Gastroesophageal sphincter (tissue), 4 donors: ENCODE results near the gene ZKSCAN4. TPM values are rescaled to one million over a fixed set of nuclear protein-coding genes. Genes with fewer than 3 reads are reported as not detected.
A peak's percentile ranks its signal among the peaks of the same experiment; 100 is the strongest.

ENCODE experiments used
- ATAC-seq: fragments of 150-250 bp; one replicate; pipeline ENCODE4 v1.9.1; 2016; ENCODE audit warnings: mild to moderate bottlenecking, moderate library complexity
- H3K27ac ChIP-seq, 4 donors: fragments of 200-600 bp; sonication (generic) in 3 of 4; 1 replicate in 3 of 4; 2 replicates in 1 of 4; pipeline ENCODE4 v1.5.1; 2016 to 2019
- H3K27me3 ChIP-seq: fragments of 200-600 bp; sonication (generic); one replicate; pipeline ENCODE4 v1.5.1; 2019
- H3K36me3 ChIP-seq, 2 donors: fragments of 200-600 bp; sonication (generic); one replicate each; pipeline ENCODE4 v1.5.1; 2019; ENCODE audit warnings: control low read depth in 1 of 2
- H3K4me1 ChIP-seq, 3 donors: fragments of 200-600 bp; sonication (generic); 1 replicate in 2 of 3; 2 replicates in 1 of 3; pipeline ENCODE4 v1.5.1; 2016 to 2019; ENCODE audit warnings: control low read depth in 2 of 3
- H3K4me3 ChIP-seq, 2 donors: fragments of 200-600 bp; sonication (generic); one replicate each; pipeline ENCODE4 v1.5.1; 2019; ENCODE audit warnings: mild to moderate bottlenecking in 1 of 2, moderate library complexity in 1 of 2
- H3K9me3 ChIP-seq, 3 donors: fragments of 200-600 bp; sonication (generic); one replicate each; pipeline ENCODE4 v1.5.1; 2017 to 2019; ENCODE audit warnings: control low read depth in 2 of 3
- EP300 ChIP-seq: sonication (generic); formaldehyde crosslinking; IDR thresholded peaks from one replicate; pipeline ENCODE4 v1.6.1; 2017; ENCODE audit warnings: antibody characterized with exemption, mild to moderate bottlenecking
- POLR2A ChIP-seq, 2 donors: fragments of 450-650 bp; IDR thresholded peaks; one replicate each; pipeline ENCODE4 v1.6.1; 2017; ENCODE audit warnings: antibody characterized with exemption in 2 of 2, mild to moderate bottlenecking in 2 of 2, moderate library complexity in 1 of 2
- POLR2AphosphoS5 ChIP-seq: sonication (generic); formaldehyde crosslinking; IDR thresholded peaks from one replicate; pipeline ENCODE4 v1.6.1; 2017; ENCODE audit warnings: antibody characterized with exemption
- WGBS, 2 donors: methylation state at CpG; one replicate each; pipeline ENCODE4 v1.1.5; 2018; ENCODE audit warnings: low coverage in 1 of 2; 5-methylcytosine and 5-hydroxymethylcytosine counted together
- total RNA-seq, 4 donors: library from RNA; depleted of rRNA; stranded (reverse); fragments of >200 nt; gene quantifications; one replicate each; pipeline ENCODE4 v1.1.0, GENCODE V29; 2016
- TF ChIP-seq, protein P1 (sequence below), 4 experiments: fragments of 200-600 bp in 2 of 4; fragments of 450-650 bp in 2 of 4; sonication (generic) in 1 of 4; IDR thresholded peaks; one replicate each; pipeline ENCODE4 v1.5.1; 2017 to 2019; ENCODE audit warnings: antibody characterized with exemption in 4 of 4, mild to moderate bottlenecking in 2 of 4, moderate library complexity in 2 of 4

Gene ZKSCAN4
- total RNA-seq, 4 donors from 2014 or later, result 3.2 to 6.4 (median 5.0) TPM

- H3K27me3 ChIP-seq, result no peaks in the 10 kb centered on the region
- H3K4me1 ChIP-seq, result peaks cover 6 to 28% (median 7%) of the 10 kb centered on the region in 3 donors
- ATAC-seq, result no peak
- peaks cover 0 to 15% (median 3%) of the 10 kb centered on the region in 3 donors for H3K9me3 ChIP-seq
- TF ChIP-seq POLR2AphosphoS5 (no peak), POLR2A (IDR thresholded peaks at IDR 0.05) (no peak), EP300 (no peak)
- TF ChIP-seq, protein P1, sequence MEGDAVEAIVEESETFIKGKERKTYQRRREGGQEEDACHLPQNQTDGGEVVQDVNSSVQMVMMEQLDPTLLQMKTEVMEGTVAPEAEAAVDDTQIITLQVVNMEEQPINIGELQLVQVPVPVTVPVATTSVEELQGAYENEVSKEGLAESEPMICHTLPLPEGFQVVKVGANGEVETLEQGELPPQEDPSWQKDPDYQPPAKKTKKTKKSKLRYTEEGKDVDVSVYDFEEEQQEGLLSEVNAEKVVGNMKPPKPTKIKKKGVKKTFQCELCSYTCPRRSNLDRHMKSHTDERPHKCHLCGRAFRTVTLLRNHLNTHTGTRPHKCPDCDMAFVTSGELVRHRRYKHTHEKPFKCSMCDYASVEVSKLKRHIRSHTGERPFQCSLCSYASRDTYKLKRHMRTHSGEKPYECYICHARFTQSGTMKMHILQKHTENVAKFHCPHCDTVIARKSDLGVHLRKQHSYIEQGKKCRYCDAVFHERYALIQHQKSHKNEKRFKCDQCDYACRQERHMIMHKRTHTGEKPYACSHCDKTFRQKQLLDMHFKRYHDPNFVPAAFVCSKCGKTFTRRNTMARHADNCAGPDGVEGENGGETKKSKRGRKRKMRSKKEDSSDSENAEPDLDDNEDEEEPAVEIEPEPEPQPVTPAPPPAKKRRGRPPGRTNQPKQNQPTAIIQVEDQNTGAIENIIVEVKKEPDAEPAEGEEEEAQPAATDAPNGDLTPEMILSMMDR (IDR thresholded peaks at IDR 0.05), result no peak
- H3K4me3 ChIP-seq, result no peak overlapping the region
- H3K27ac ChIP-seq, result no peak overlapping the region
- H3K36me3 ChIP-seq, result no peaks in the 10 kb centered on the region
- WGBS, 2 donors, result 57 to 66% methylated on average over 4 of the region's 4 CpGs
Measured at GRCh38 chr6:28264834-28265401, 12.8 kb upstream of the ZKSCAN4 start.

GRCh38 chr6:28263922-28264321, 11.9 kb upstream of the ZKSCAN4 start:
- peaks cover 6 to 32% (median 7%) of the 10 kb centered on the region in 3 donors for H3K4me1 ChIP-seq
- no peak overlapping the region for H3K4me3 ChIP-seq
- no peaks in the 10 kb centered on the region for H3K27me3 ChIP-seq
- 38 to 48% methylated on average over 2 of the region's 2 CpGs for WGBS, 2 donors
- TF ChIP-seq POLR2A (IDR thresholded peaks at IDR 0.05) (no peak), EP300 (no peak), POLR2AphosphoS5 (no peak)
- TF ChIP-seq, protein P1 (IDR thresholded peaks at IDR 0.05), result no peak
- no peaks in the 10 kb centered on the region for H3K36me3 ChIP-seq
- no peak overlapping the region for H3K27ac ChIP-seq
- H3K9me3 ChIP-seq, result peaks cover 0 to 23% (median 3%) of the 10 kb centered on the region in 3 donors
- no peak for ATAC-seq

DNA sequence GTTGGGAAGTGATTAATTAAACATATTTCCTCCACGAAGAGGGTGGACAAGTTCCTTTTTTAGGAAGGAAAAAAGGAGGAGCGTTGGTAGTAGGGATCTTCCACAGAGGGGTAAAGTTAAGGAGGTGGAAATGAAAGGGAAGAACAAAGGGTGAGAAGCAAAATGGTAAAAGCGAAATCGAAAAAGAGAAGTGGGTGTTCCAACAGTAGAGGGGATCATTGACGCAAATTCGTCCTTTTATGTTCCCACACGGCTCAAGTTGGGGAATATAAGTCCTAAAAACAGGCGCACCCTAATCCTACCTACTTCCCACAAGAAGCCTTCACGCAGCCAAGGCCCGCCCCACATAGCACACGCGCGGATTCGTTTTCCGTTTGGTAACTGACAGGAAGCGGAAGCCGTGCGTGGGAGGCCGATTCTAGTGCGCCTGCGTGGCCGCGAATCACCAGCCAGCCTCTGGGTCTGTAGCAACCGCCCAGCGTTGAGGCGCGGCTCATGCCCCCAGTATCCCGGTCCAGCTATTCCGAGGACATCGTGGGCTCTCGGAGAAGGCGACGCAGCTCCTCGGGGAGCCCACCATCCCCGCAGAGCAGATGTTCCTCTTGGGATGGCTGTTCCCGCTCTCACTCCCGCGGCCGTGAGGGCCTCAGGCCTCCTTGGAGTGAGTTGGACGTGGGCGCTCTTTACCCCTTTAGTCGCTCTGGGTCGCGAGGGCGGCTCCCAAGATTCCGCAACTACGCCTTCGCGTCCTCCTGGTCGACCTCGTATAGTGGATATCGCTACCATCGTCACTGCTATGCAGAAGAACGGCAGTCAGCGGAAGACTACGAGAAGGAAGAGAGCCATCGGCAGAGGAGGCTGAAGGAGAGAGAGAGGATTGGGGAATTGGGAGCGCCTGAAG, 7.1 kb upstream of the ZKSCAN4 start, which contains the start of gene NKAPL:
Gene NKAPL (plus strand): TSS at position 421 of the 901 bp plus-strand sequence. CDS start 75 bp downstream, at position 496.
- no peaks in the 10 kb centered on the region for H3K27me3 ChIP-seq
- WGBS, 2 donors, result 16 to 20% methylated on average over 16 to 17 of the region's 58 CpGs
- peak; percentile 46 for TF ChIP-seq POLR2AphosphoS5
- no peak for TF ChIP-seq POLR2A (IDR thresholded peaks at IDR 0.05)
- peaks cover 0 to 23% (median 3%) of the 10 kb centered on the region in 3 donors for H3K9me3 ChIP-seq
- H3K27ac ChIP-seq, result peak within 1 kb of the TSS in 2 of 4 donors; percentile 3 to 45
- no peaks in the 10 kb centered on the region for H3K36me3 ChIP-seq
- H3K4me1 ChIP-seq, result peaks cover 0 to 13% (median 0%) of the 10 kb centered on the region in 3 donors
- ATAC-seq, result peak; percentile 91
- peak within 1 kb of the TSS; percentile 23 to 55 for H3K4me3 ChIP-seq

GRCh38 chr6:28257042-28257441, 5.0 kb upstream of the ZKSCAN4 start:
- TF ChIP-seq POLR2A (IDR thresholded peaks at IDR 0.05), result no peak
- no peak for TF ChIP-seq EP300
- TF ChIP-seq POLR2AphosphoS5, result no peak
- TF ChIP-seq, protein P1 (IDR thresholded peaks at IDR 0.05), result no peak

GRCh38 chr6:28254121-28254519, 2.1 kb upstream of the ZKSCAN4 start:
- TF ChIP-seq POLR2AphosphoS5, result no peak
- TF ChIP-seq EP300, result no peak
- no peak for TF ChIP-seq POLR2A (IDR thresholded peaks at IDR 0.05)
- TF ChIP-seq, protein P1 (IDR thresholded peaks at IDR 0.05), result no peak
- ATAC-seq, result no peak
- H3K36me3 ChIP-seq, result peaks cover 0 to under 1% of the 10 kb centered on the region in 2 donors

More at GRCh38 chr6:28257042-28257441, 5.0 kb upstream of the ZKSCAN4 start:
- Histone ChIP-seq H3K4me1 (peaks cover 0 to 22% (median 6%) of the 10 kb centered on the region in 3 donors), H3K27me3 (no peaks in the 10 kb centered on the region), H3K9me3 (peaks cover 0 to 23% (median 3%) of the 10 kb centered on the region in 3 donors), H3K4me3 (no peak overlapping the region), H3K36me3 (no peaks in the 10 kb centered on the region), H3K27ac (no peak overlapping the region)
- ATAC-seq, result no peak
- WGBS, 2 donors, result no CpG with 5 or more reads among the region's 1 CpG

More at GRCh38 chr6:28254121-28254519, 2.1 kb upstream of the ZKSCAN4 start:
- WGBS, 2 donors, result 73% methylated on average over 1 of the region's 1 CpG; no CpG with 5 or more reads in 1 of the 2 donors
- H3K4me3 ChIP-seq, result no peak overlapping the region
- H3K4me1 ChIP-seq, result peaks cover 7 to 32% (median 13%) of the 10 kb centered on the region in 3 donors
- H3K9me3 ChIP-seq, result no peaks in the 10 kb centered on the region
- no peak overlapping the region for H3K27ac ChIP-seq
- no peaks in the 10 kb centered on the region for H3K27me3 ChIP-seq
